ENCODE results near the gene BTAF1. TPM values are rescaled to one million over a fixed set of nuclear protein-coding genes. Genes with fewer than 3 reads are reported as not detected.

Gene BTAF1
- total RNA-seq, 1 donor from 2014 or later: 34.6 TPM

DNA sequence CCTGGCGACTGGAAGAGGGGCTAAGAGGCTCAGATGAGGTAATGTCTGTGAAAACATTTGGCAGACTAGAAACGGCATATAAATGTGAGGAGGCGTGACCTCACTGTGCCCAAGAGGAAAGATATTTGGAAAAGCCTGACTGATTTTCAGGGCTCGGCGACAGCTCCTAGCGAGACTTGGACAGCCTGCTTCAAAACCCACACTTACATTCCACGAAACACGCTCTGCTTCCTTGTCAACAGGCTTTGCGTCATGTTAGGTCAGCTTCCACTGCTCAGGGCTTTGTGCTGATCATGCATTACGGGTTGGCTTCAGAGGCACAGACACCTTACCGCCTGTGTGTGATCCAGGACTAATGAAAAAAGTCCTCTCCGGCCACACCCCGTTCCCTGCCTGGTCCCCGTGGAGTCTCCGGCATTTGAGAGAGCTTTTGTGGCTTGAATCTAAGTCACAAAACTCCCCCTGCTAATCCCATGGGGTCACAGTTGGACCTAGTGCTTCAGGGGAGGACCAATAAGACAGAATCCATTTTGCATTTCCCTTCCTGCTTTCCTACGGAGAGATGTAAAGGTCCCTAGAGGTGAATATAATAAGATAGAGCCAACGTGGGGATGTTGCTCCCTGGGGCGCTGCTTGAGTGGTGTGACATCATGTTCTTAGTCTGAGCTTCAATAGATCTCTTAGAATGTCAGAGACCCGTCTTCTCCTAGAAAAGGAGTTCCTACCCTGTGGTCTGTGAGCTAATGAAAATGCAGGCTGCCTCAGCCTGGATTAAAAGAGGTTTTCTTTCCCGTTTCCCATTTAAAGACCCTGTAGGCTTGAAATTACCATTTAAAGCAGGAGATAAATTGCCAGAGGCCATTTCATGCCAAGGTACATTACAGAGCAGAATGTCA, 39.8 kb upstream of the BTAF1 start:
- Mint-ChIP-seq H3K36me3 (ENCODE audit: unreplicated experiment) (no peaks in the 10 kb centered on the region), H3K27me3 (ENCODE audit: unreplicated experiment) (no peaks in the 10 kb centered on the region), H3K4me1 (ENCODE audit: unreplicated experiment) (peaks cover 31% of the 10 kb centered on the region), H3K9me3 (ENCODE audit: unreplicated experiment) (no peaks in the 10 kb centered on the region), H3K27ac (ENCODE audit: unreplicated experiment) (peak overlapping the region; percentile 32), H3K4me3 (ENCODE audit: unreplicated experiment) (no peak overlapping the region)
- DNase-seq (ENCODE audit: extremely low spot score, unreplicated experiment): peak; percentile 46
- TF ChIP-seq CTCF (IDR thresholded peaks at IDR 0.05): no peak

- Mint-ChIP-seq H3K9me3 (ENCODE audit: unreplicated experiment) (no peaks in the 10 kb centered on the region), H3K4me3 (ENCODE audit: unreplicated experiment) (no peak overlapping the region), H3K27ac (ENCODE audit: unreplicated experiment) (no peak overlapping the region), H3K4me1 (ENCODE audit: unreplicated experiment) (peaks cover 32% of the 10 kb centered on the region), H3K36me3 (ENCODE audit: unreplicated experiment) (no peaks in the 10 kb centered on the region), H3K27me3 (ENCODE audit: unreplicated experiment) (no peaks in the 10 kb centered on the region)
- TF ChIP-seq CTCF (IDR thresholded peaks at IDR 0.05): no peak
- no peak for DNase-seq (ENCODE audit: extremely low spot score, unreplicated experiment)
Observed at GRCh38 chr10:91884536-91884935, 39.0 kb upstream of the BTAF1 start.

DNA sequence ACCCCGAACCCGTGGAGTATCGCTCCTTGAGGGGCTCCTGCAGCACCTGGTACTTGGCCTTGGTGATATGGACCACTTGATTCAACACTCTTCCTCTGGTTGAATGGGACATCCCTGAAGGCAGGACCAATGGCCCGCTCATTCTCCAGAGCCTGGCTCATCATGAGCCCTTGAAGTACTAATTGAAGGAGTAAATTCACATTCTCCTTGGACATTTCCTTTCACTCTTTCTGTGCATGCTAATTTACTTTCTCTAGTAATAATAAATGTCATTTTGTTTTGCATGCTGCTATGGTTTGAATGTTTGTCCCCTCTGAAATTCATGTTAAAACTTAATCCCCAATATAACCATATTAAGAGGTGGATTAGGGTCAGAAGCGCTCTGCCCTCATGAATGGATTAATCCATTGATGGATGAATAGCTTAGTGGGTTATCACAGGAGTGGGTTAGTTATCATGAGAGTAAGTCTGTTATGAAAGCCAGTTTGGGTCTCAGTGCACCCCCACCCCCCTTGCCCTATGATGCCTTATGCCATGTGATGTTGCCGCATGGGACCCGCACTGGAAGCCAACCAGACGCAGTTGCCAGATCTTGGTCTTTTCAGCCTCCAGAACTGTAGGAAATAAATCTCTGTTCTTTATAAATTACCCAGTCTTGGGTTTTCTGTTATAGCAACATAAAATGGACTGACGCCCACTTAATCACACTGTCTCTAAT, 38.0 kb upstream of the BTAF1 start:
- H3K27ac Mint-ChIP-seq (ENCODE audit: unreplicated experiment): peak overlapping the region; percentile 9
- H3K36me3 Mint-ChIP-seq (ENCODE audit: unreplicated experiment): no peaks in the 10 kb centered on the region
- DNase-seq (ENCODE audit: extremely low spot score, unreplicated experiment): peak; percentile 51
- no peaks in the 10 kb centered on the region for H3K9me3 Mint-ChIP-seq (ENCODE audit: unreplicated experiment)
- H3K4me1 Mint-ChIP-seq (ENCODE audit: unreplicated experiment): peaks cover 27% of the 10 kb centered on the region
- no peak overlapping the region for H3K4me3 Mint-ChIP-seq (ENCODE audit: unreplicated experiment)
- no peaks in the 10 kb centered on the region for H3K27me3 Mint-ChIP-seq (ENCODE audit: unreplicated experiment)
- no peak for TF ChIP-seq CTCF (IDR thresholded peaks at IDR 0.05)

DNA sequence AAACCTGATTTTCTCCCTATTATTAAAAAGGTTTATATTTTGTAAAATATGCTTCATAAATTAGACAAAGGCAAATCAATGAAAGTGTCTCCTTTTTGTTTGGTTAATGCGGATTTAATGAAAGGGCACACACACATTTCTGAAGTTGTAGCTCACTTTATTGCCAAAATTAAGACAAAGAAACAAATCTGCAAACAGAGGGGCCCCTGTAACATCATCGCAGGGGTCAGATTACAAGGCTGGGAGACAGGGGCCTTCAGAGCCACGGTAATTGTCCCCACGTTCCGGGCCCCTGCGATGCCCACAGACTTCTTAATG, 36.7 kb upstream of the BTAF1 start:
- no peak for DNase-seq (ENCODE audit: extremely low spot score, unreplicated experiment)
- Mint-ChIP-seq H3K9me3 (ENCODE audit: unreplicated experiment) (no peaks in the 10 kb centered on the region), H3K27me3 (ENCODE audit: unreplicated experiment) (no peaks in the 10 kb centered on the region), H3K36me3 (ENCODE audit: unreplicated experiment) (no peaks in the 10 kb centered on the region), H3K4me1 (ENCODE audit: unreplicated experiment) (peaks cover 27% of the 10 kb centered on the region), H3K27ac (ENCODE audit: unreplicated experiment) (no peak overlapping the region), H3K4me3 (ENCODE audit: unreplicated experiment) (peak overlapping the region; percentile 79)
- TF ChIP-seq CTCF (IDR thresholded peaks at IDR 0.05): no peak
